ENCODE results near the gene SLC39A9. TPM values are rescaled to one million over a fixed set of nuclear protein-coding genes. Genes with fewer than 3 reads are reported as not detected.

Gene SLC39A9
- total and polyA plus RNA-seq, 10 of the 15 experiments (the other 5 are each of a cell fraction or from before 2014, with no cell fraction given): 19.9 to 109 (median 46.9) TPM

- no TSS peak for BruUV-seq (replicated peaks)
- Histone ChIP-seq H4K20me1 (ENCODE audit: control insufficient read depth, insufficient read depth) (no peaks in the 10 kb centered on the region), H3K4me1 (ENCODE audit: control insufficient read depth, insufficient read depth, low read length) (peaks cover 44% of the 10 kb centered on the region), H3K79me2 (ENCODE audit: control insufficient read depth, insufficient read depth, low read length) (no peaks in the 10 kb centered on the region), H3K27ac (ENCODE audit: control insufficient read depth, insufficient read depth) (0 out of 2 replicates have a peak overlapping the region, but pooled peaks have one; percentile 12), H3K27me3 (replicated peaks in 1 of 2; ENCODE audit: control insufficient read depth in 2 of 2, insufficient read depth in 2 of 2, low read length in 1 of 2) (no peaks in the 10 kb centered on the region), H3K4me3 (no peak overlapping the region), H3K9ac (ENCODE audit: control insufficient read depth, insufficient read depth, low read length) (no peak overlapping the region; the same call in 1 of the 2 replicates), H3K9me3 (replicated peaks; ENCODE audit: control insufficient read depth, insufficient read depth, low read length) (no peaks in the 10 kb centered on the region), H3K36me3 (ENCODE audit: control insufficient read depth in 2 of 2, insufficient read depth in 2 of 2, low read length in 1 of 2) (no peaks in the 10 kb centered on the region), H2AFZ (ENCODE audit: control insufficient read depth, low read depth, low read length) (peak overlapping the region; percentile 54), H3K4me2 (ENCODE audit: control insufficient read depth, insufficient read depth) (0 out of 2 replicates have a peak overlapping the region, but pooled peaks have one; percentile 34)
- RAD21 ChIA-PET (ENCODE audit: unreplicated experiment): interaction anchor here (0.8 to 11.5 kb wide), 5 partner anchors 15 to 115 kb away, joined by 3 to 143 read pairs (median 4); partner anchors contain the start of genes ERH and SLC39A9
- 33% methylated on average over 12 of the region's 12 CpGs for WGBS (ENCODE audit: insufficient coverage, insufficient replicate concordance, low lambda C conversion rate, missing lambda C conversion rate)
- FAIRE-seq (no peak), ATAC-seq (peak; percentile 42), DNase-seq (ENCODE audit: low read depth, low spot score) (no peak)
- intact Hi-C loops (cut with micrococcal nuclease; ENCODE audit: unreplicated experiment) (loop anchor here (5.0 kb wide), 1 partner anchor 104 kb away; no protein-coding TSS in a partner anchor), in situ Hi-C loops (cut with MboI) (no loop called here)
- CTCF ChIA-PET: interaction anchor here (0.7 to 2.4 kb wide), 9 partner anchors 8 to 460 kb away, joined by 3 to 15 read pairs (median 3); no protein-coding TSS in a partner anchor
- SMC1A ChIA-PET (ENCODE audit: uncharacterized antibody, unreplicated experiment): interaction anchor here (0.7 to 4.0 kb wide), 7 partner anchors 11 to 101 kb away, joined by 3 to 24 read pairs (median 6); partner anchors contain the start of genes ERH and SLC39A9
- POLR2A ChIA-PET: interaction anchor here (0.5 to 9.1 kb wide), 8 partner anchors 8 to 218 kb away, joined by 3 to 100 read pairs (median 4); partner anchors contain the start of genes ERH and SLC39A9
- no peak for TF ChIP-seq KAT2A (conservative IDR thresholded peaks at IDR 0.05; ENCODE audit: control insufficient read depth, low read depth, low read length)
- TF ChIP-seq, protein P1, sequence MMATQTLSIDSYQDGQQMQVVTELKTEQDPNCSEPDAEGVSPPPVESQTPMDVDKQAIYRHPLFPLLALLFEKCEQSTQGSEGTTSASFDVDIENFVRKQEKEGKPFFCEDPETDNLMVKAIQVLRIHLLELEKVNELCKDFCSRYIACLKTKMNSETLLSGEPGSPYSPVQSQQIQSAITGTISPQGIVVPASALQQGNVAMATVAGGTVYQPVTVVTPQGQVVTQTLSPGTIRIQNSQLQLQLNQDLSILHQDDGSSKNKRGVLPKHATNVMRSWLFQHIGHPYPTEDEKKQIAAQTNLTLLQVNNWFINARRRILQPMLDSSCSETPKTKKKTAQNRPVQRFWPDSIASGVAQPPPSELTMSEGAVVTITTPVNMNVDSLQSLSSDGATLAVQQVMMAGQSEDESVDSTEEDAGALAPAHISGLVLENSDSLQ (IDR thresholded peaks at IDR 0.05): no peak
- peak; percentile 72 for TF ChIP-seq ATF7 (IDR thresholded peaks at IDR 0.05; ENCODE audit: low read depth)
- TF ChIP-seq RELB (IDR thresholded peaks at IDR 0.05; ENCODE audit: low read depth): 0 out of 2 replicates have a peak, but pooled peaks have one; percentile 20
- TF ChIP-seq BHLHE40 (IDR thresholded peaks at IDR 0.05; ENCODE audit: borderline replicate concordance in 1 of 2, low read depth in 2 of 2, low read length in 1 of 2): peak in 1 of 2 experiments; percentile 20; a peak in 1 of 4 replicates
- TF ChIP-seq CHD2 (IDR thresholded peaks at IDR 0.05; ENCODE audit: borderline replicate concordance, low read depth, low read length): no peak
- TF ChIP-seq, protein P2, sequence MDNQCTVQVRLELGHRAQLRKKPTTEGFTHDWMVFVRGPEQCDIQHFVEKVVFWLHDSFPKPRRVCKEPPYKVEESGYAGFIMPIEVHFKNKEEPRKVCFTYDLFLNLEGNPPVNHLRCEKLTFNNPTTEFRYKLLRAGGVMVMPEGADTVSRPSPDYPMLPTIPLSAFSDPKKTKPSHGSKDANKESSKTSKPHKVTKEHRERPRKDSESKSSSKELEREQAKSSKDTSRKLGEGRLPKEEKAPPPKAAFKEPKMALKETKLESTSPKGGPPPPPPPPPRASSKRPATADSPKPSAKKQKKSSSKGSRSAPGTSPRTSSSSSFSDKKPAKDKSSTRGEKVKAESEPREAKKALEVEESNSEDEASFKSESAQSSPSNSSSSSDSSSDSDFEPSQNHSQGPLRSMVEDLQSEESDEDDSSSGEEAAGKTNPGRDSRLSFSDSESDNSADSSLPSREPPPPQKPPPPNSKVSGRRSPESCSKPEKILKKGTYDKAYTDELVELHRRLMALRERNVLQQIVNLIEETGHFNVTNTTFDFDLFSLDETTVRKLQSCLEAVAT (IDR thresholded peaks at IDR 0.05): peak; percentile 70; the same call in 1 of the 2 replicates
- no peak for TF ChIP-seq REST (IDR thresholded peaks at IDR 0.05; ENCODE audit: low read depth, low read length)
- 0 out of 2 replicates have a peak, but pooled peaks have one; percentile 32 for TF ChIP-seq DPF2 (IDR thresholded peaks at IDR 0.05)
- TF ChIP-seq ZNF274 (IDR thresholded peaks at IDR 0.05; ENCODE audit: insufficient read depth, insufficient read length): no peak
- TF ChIP-seq EED (IDR thresholded peaks at IDR 0.05; ENCODE audit: low read depth): peak; percentile 69
- 0 out of 2 replicates have a peak, but pooled peaks have one; percentile 5 for TF ChIP-seq SPI1 (IDR thresholded peaks at IDR 0.05; ENCODE audit: borderline replicate concordance, insufficient read depth, low read depth, low read length)
- 0 out of 2 replicates have a peak, but pooled peaks have one; percentile 60 for TF ChIP-seq HDGF (IDR thresholded peaks at IDR 0.05)
- TF ChIP-seq MTA2 (IDR thresholded peaks at IDR 0.05; ENCODE audit: low read depth): peak; percentile 25; the same call in 1 of the 2 replicates
Measured at GRCh38 chr14:69358233-69358963, 40.1 kb upstream of the SLC39A9 start.
